NCI-H187 treated with DMSO at 0.1 percent for 48 hours (cell line): Measurements from ENCODE around the gene AGO3.

Experiments
- DNase-seq: peaks from one replicate; lab custom pipeline; 2025; lab: John Stamatoyannopoulos, UW

The AGO3 gene

GRCh38 chr1:36083635-36084496, 153.0 kb downstream of the AGO3 start, which contains the start of gene TEKT2:
TEKT2 (plus strand) TSS chr1:36084094; CDS start chr1:36084922, 828 bp downstream.
- no peak for DNase-seq

GRCh38 chr1:36084497-36085115, 153.7 kb downstream of the AGO3 start:
- no peak for DNase-seq

- no peak for DNase-seq
Observed at GRCh38 chr1:36085126-36085525, 154.2 kb downstream of the AGO3 start.

- DNase-seq: no peak
Observed at GRCh38 chr1:36085686-36086526, 155.0 kb downstream of the AGO3 start.

GRCh38 chr1:36086529-36087232, 155.8 kb downstream of the AGO3 start:
- DNase-seq: no peak

GRCh38 chr1:36087233-36088123, 156.6 kb downstream of the AGO3 start:
- DNase-seq: no peak

- no peak for DNase-seq
Observed at GRCh38 chr1:36088265-36088576, 157.3 kb downstream of the AGO3 start.

GRCh38 chr1:36088577-36089392, 157.9 kb downstream of the AGO3 start, which contains the start of gene ADPRS:
ADPRS (plus strand) TSS chr1:36088892; CDS start chr1:36088905, 13 bp downstream.
- DNase-seq: peak; percentile 27

- DNase-seq: no peak
Observed at GRCh38 chr1:36089393-36090121, 158.7 kb downstream of the AGO3 start.

GRCh38 chr1:36091141-36091540, 160.2 kb downstream of the AGO3 start:
- DNase-seq: no peak

GRCh38 chr1:36091698-36092097, 160.8 kb downstream of the AGO3 start:
- no peak for DNase-seq

GRCh38 chr1:36092166-36092797, 161.4 kb downstream of the AGO3 start:
- DNase-seq: no peak

GRCh38 chr1:36092798-36093185, 161.9 kb downstream of the AGO3 start:
- no peak for DNase-seq

GRCh38 chr1:36093226-36093625, 162.3 kb downstream of the AGO3 start:
- no peak for DNase-seq

GRCh38 chr1:36093929-36094328, 163.0 kb downstream of the AGO3 start:
- DNase-seq: no peak

- no peak for DNase-seq
Observed at GRCh38 chr1:36094621-36095061, 163.7 kb downstream of the AGO3 start.

GRCh38 chr1:36095760-36096405, 165.0 kb downstream of the AGO3 start:
- no peak for DNase-seq
